Ascending aorta (tissue), 2 donors: ENCODE results near the gene EGF. TPM values are rescaled to one million over a fixed set of nuclear protein-coding genes. Genes with fewer than 3 reads are reported as not detected.

Experiments used
- DNase-seq, 2 donors: peaks; one replicate each; pipeline ENCODE4 v3.0.0-alpha.2; 2019; ENCODE audit warnings: low spot score in 2 of 2
- H3K27ac ChIP-seq, 2 donors: fragments of 200-600 bp; sonication (generic); one replicate each; pipeline ENCODE4 v1.5.1; 2016 to 2017; ENCODE audit warnings: mild to moderate bottlenecking in 1 of 2
- H3K27me3 ChIP-seq: fragments of 200-600 bp; sonication (generic); one replicate; pipeline ENCODE4 v1.5.1; 2017
- H3K36me3 ChIP-seq, 2 donors: fragments of 200-600 bp; sonication (generic); one replicate each; pipeline ENCODE4 v1.5.1; 2016
- H3K4me1 ChIP-seq, 2 donors: fragments of 200-600 bp; sonication (generic); one replicate each; pipeline ENCODE4 v1.5.1; 2016 to 2017; ENCODE audit warnings: mild to moderate bottlenecking in 1 of 2
- H3K4me3 ChIP-seq, 2 donors: fragments of 200-600 bp; sonication (generic); one replicate each; pipeline ENCODE4 v1.5.1; 2016 to 2017; ENCODE audit warnings: mild to moderate bottlenecking in 1 of 2
- H3K9me3 ChIP-seq, 2 donors: fragments of 200-600 bp; sonication (generic); one replicate each; pipeline ENCODE4 v1.5.1; 2016
- CTCF ChIP-seq, 3 experiments: fragments of 200-600 bp in 2 of 3; fragments of 450-650 bp in 1 of 3; sonication (generic) in 2 of 3; IDR thresholded peaks; one replicate each; pipeline ENCODE4 v1.5.1; 2016 to 2019; ENCODE audit warnings: antibody characterized with exemption in 3 of 3, mild to moderate bottlenecking in 1 of 3, moderate library complexity in 1 of 3
- intact Hi-C: fragments of 100-400 bp; cut with DNase I; formaldehyde crosslinking; loops from one replicate; pipeline ENCODE4 v1.15.1; 2023
- total RNA-seq: library from RNA; depleted of rRNA; stranded (reverse); fragments of >200 nt; gene quantifications from one replicate; pipeline ENCODE4 v1.1.0, GENCODE V29; 2016

Gene EGF
- total RNA-seq, 1 donor from 2014 or later: not detected

DNA sequence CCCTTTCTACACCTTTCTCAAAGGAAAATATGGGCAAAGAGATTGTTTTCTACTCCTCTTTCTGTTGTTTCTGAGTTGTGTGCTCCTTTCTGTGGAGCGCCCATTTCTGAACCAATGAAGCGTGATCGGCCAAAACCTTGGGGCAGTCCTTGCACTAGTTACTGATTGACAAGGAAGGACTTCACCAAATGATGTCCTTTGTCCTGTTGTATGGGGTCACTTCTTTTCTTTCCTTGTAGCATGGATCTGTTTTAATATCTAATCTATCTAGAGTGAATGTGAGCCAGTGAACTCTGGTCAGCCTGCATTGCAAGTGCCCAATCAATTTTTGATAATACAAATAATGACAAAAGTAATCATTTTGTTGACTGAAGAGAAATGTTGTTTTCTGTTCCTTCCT, 94.5 kb downstream of the EGF start:
- no peaks in the 10 kb centered on the region for H3K4me1 ChIP-seq
- intact Hi-C loops: no loop called here
- H3K27ac ChIP-seq: no peak overlapping the region
- TF ChIP-seq CTCF (IDR thresholded peaks at IDR 0.05): no peak
- no peak for DNase-seq
- no peaks in the 10 kb centered on the region for H3K27me3 ChIP-seq
- H3K36me3 ChIP-seq: no peaks in the 10 kb centered on the region
- H3K4me3 ChIP-seq: no peak overlapping the region
- no peaks in the 10 kb centered on the region for H3K9me3 ChIP-seq

DNA sequence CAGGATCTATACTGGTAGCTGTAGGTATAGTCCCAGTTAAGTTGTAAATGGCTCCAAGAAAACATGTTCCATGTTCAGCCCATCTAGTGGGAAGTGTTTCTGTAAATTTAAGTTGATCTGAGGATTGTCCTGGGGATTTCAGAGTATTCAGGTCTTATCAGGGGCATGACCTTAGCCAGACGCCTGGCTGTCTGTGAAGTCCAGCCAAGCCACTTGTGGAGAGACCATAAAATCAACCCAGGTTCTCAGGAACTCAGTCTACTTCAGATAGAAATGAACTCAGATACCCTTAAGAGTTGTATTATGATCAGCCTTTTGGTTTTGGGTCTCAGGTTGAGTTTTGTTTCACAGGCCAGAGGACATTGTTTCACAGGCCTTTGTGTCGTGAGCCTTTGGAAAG, 95.9 kb downstream of the EGF start:
- Histone ChIP-seq H3K27me3 (no peaks in the 10 kb centered on the region), H3K4me1 (no peaks in the 10 kb centered on the region), H3K36me3 (no peaks in the 10 kb centered on the region), H3K9me3 (no peaks in the 10 kb centered on the region), H3K4me3 (no peak overlapping the region), H3K27ac (no peak overlapping the region)
- no peak for DNase-seq
- no peak for TF ChIP-seq CTCF (IDR thresholded peaks at IDR 0.05)
- intact Hi-C loops: no loop called here

- TF ChIP-seq CTCF (IDR thresholded peaks at IDR 0.05): no peak
- intact Hi-C loops: no loop called here
- DNase-seq: no peak
- H3K4me3 ChIP-seq: no peak overlapping the region
- no peaks in the 10 kb centered on the region for H3K4me1 ChIP-seq
- no peaks in the 10 kb centered on the region for H3K9me3 ChIP-seq
- H3K27me3 ChIP-seq: no peaks in the 10 kb centered on the region
- no peak overlapping the region for H3K27ac ChIP-seq
- H3K36me3 ChIP-seq: no peaks in the 10 kb centered on the region
Observed at GRCh38 chr4:110009550-110009949, 96.9 kb downstream of the EGF start.

GRCh38 chr4:110010797-110011196, 98.1 kb downstream of the EGF start:
- Histone ChIP-seq H3K9me3 (no peaks in the 10 kb centered on the region), H3K36me3 (no peaks in the 10 kb centered on the region), H3K4me3 (no peak overlapping the region), H3K27me3 (no peaks in the 10 kb centered on the region), H3K27ac (no peak overlapping the region), H3K4me1 (no peaks in the 10 kb centered on the region)
- no peak for DNase-seq
- intact Hi-C loops: no loop called here
- no peak for TF ChIP-seq CTCF (IDR thresholded peaks at IDR 0.05)

DNA sequence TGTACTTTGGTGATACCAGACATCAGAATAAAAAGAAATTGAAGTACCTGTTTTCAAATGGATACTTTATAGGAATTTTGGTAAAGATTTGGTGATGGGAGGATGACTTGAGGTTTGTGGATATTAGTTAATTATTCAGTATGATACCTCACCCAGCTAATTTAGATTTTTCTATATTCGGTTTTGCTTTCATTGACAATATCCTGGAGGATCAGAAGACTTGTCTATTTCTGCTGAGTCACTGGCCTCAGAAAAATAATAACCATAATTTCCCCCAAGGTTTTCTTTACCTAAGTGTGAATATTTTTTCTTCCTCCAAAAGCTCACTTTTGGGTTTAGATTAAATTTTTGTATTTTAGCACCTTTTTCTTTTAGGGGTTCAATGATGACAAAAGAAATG, 100.2 kb downstream of the EGF start:
- H3K9me3 ChIP-seq: no peaks in the 10 kb centered on the region
- DNase-seq: no peak
- H3K36me3 ChIP-seq: no peaks in the 10 kb centered on the region
- intact Hi-C loops: no loop called here
- no peak overlapping the region for H3K27ac ChIP-seq
- H3K27me3 ChIP-seq: no peaks in the 10 kb centered on the region
- no peak overlapping the region for H3K4me3 ChIP-seq
- TF ChIP-seq CTCF (IDR thresholded peaks at IDR 0.05): no peak
- no peaks in the 10 kb centered on the region for H3K4me1 ChIP-seq

GRCh38 chr4:110014233-110014632, 101.5 kb downstream of the EGF start:
- TF ChIP-seq CTCF (IDR thresholded peaks at IDR 0.05): no peak
- H3K27me3 ChIP-seq: no peaks in the 10 kb centered on the region
- intact Hi-C loops: no loop called here
- no peak overlapping the region for H3K4me3 ChIP-seq
- no peaks in the 10 kb centered on the region for H3K36me3 ChIP-seq
- H3K4me1 ChIP-seq: no peaks in the 10 kb centered on the region
- H3K27ac ChIP-seq: no peak overlapping the region
- no peaks in the 10 kb centered on the region for H3K9me3 ChIP-seq
- DNase-seq: no peak
